ENCODE data around the gene TRIP10. TPM values are rescaled to one million over a fixed set of nuclear protein-coding genes. Genes with fewer than 3 reads are reported as not detected.

The TRIP10 gene
- total and polyA plus RNA-seq, 2 of the 4 experiments (the other 2 are of a cell fraction), result 39.1 to 47.0 TPM

GRCh38 chr19:6793411-6793810, 53.9 kb downstream of the TRIP10 start:
- no peak overlapping the region for H2BK5ac ChIP-seq (ENCODE audit: low read depth, low read length, poor library complexity, severe bottlenecking)
- no peak overlapping the region for H2BK20ac ChIP-seq (ENCODE audit: low read depth, low read length)
- TF ChIP-seq RCOR1 (IDR thresholded peaks at IDR 0.05; ENCODE audit: insufficient replicate concordance, low read length) (no peak), RAD21 (IDR thresholded peaks at IDR 0.05; ENCODE audit: low read length) (no peak), FOS (IDR thresholded peaks at IDR 0.05; ENCODE audit: low read depth, low read length) (no peak), USF2 (IDR thresholded peaks at IDR 0.05; ENCODE audit: low read depth, low read length) (no peak), POLR2A (IDR thresholded peaks at IDR 0.05; ENCODE audit: low read depth, low read length) (no peak), CHD1 (IDR thresholded peaks at IDR 0.05; ENCODE audit: low read depth, low read length) (no peak), CEBPB (IDR thresholded peaks at IDR 0.05; ENCODE audit: low read depth, low read length) (no peak), MAFK (IDR thresholded peaks at IDR 0.05; ENCODE audit: low read depth, low read length) (no peak), SMC3 (IDR thresholded peaks at IDR 0.05; ENCODE audit: low read depth, low read length) (no peak), RFX5 (IDR thresholded peaks at IDR 0.05; ENCODE audit: low read depth, low read length) (no peak), ELK1 (IDR thresholded peaks at IDR 0.05; ENCODE audit: borderline replicate concordance, low read depth, low read length) (no peak), MAZ (IDR thresholded peaks at IDR 0.05; ENCODE audit: borderline replicate concordance, low read depth, low read length) (no peak), MXI1 (IDR thresholded peaks at IDR 0.05; ENCODE audit: borderline replicate concordance, low read depth, low read length) (no peak), CTCF (conservative IDR thresholded peaks at IDR 0.05; ENCODE audit: low read depth, low read length) (no peak), NFE2L2 (IDR thresholded peaks at IDR 0.05; ENCODE audit: low read depth, low read length) (no peak), BHLHE40 (IDR thresholded peaks at IDR 0.05; ENCODE audit: low read depth, low read length) (no peak)
- H3K56ac ChIP-seq (ENCODE audit: extremely low read depth, insufficient read depth, low read length), result no peak overlapping the region
- intact Hi-C loops (cut with micrococcal nuclease) (no loop called here), dilution Hi-C loops (cut with HindIII; ENCODE audit: low sequenced_read_pairs, unreplicated experiment) (no loop called here), in situ Hi-C loops (cut with MboI; ENCODE audit: low sequenced_read_pairs) (no loop called here)
- no peak overlapping the region for H4K8ac ChIP-seq (ENCODE audit: low read depth in 2 of 2, low read length in 2 of 2)
- H3K9me3 ChIP-seq (ENCODE audit: control insufficient read depth, insufficient read depth, low read length), result peaks cover 18% of the 10 kb centered on the region
- H3K27ac ChIP-seq (ENCODE audit: insufficient read depth, low read length), result no peak overlapping the region
- H3K14ac ChIP-seq (replicated peaks; ENCODE audit: low read depth, low read length), result no peak overlapping the region
- H4K5ac ChIP-seq (ENCODE audit: low read depth, low read length), result no peak overlapping the region
- no peak overlapping the region for H2AK9ac ChIP-seq (replicated peaks; ENCODE audit: low read depth, low read length, poor library complexity)
- ATAC-seq (ENCODE audit: low read depth) (no peak), DNase-seq (no peak)
- no peaks in the 10 kb centered on the region for H3K79me1 ChIP-seq (ENCODE audit: low read depth in 1 of 2, low read length in 2 of 2)
- H2BK120ac ChIP-seq (ENCODE audit: low read depth, low read length), result no peak overlapping the region
- no peak overlapping the region for H3K4me3 ChIP-seq (ENCODE audit: insufficient read depth, low read depth, low read length)
- no CpG with 5 or more reads among the region's 4 CpGs for WGBS, 2 experiments (ENCODE audit: extremely low coverage in 2 of 2, insufficient read length in 1 of 2)
- no TSS peak for BruUV-seq (replicated peaks)
- CTCF ChIA-PET, result no interaction called here
- no peak overlapping the region for H3K4ac ChIP-seq (ENCODE audit: low read depth, low read length)
- no peak overlapping the region for H3K4me2 ChIP-seq (ENCODE audit: low read depth, low read length)
- no peak overlapping the region for H2AK5ac ChIP-seq (ENCODE audit: low read depth, low read length)
- H3K36me3 ChIP-seq (ENCODE audit: control insufficient read depth, insufficient read depth, low read length), result no peaks in the 10 kb centered on the region
- no peak overlapping the region for H3K23ac ChIP-seq (ENCODE audit: low read depth, low read length)
- H4K20me1 ChIP-seq (ENCODE audit: insufficient read depth, low read length), result no peaks in the 10 kb centered on the region
- POLR2A ChIA-PET (ENCODE audit: unreplicated experiment), result no interaction called here
- no peaks in the 10 kb centered on the region for H3K27me3 ChIP-seq (ENCODE audit: control insufficient read depth, insufficient read depth, low read length)
- H3K18ac ChIP-seq (ENCODE audit: low read depth, low read length), result no peak overlapping the region
- H3K4me1 ChIP-seq (ENCODE audit: control insufficient read depth, insufficient read depth, low read length), result no peaks in the 10 kb centered on the region
- no peaks in the 10 kb centered on the region for H3K9me1 ChIP-seq (ENCODE audit: insufficient read depth, low read length)
- no peak overlapping the region for H4K91ac ChIP-seq (ENCODE audit: insufficient read depth, low read depth, low read length)
- H2AFZ ChIP-seq (replicated peaks; ENCODE audit: low read length, poor library complexity), result no peak overlapping the region
- no peak overlapping the region for H2BK15ac ChIP-seq (ENCODE audit: low read depth, low read length)
- no peak overlapping the region for H3K9ac ChIP-seq (ENCODE audit: low read depth, low read length)
